H4 (cell line): ENCODE data around the gene CHD5. TPM values are rescaled to one million over a fixed set of nuclear protein-coding genes. Genes with fewer than 3 reads are reported as not detected.

Source experiments
- DNase-seq: peaks from one replicate; pipeline ENCODE4 v3.0.0-alpha.2; 2015; ENCODE audit warnings: low spot score
- total RNA-seq: library from RNA; depleted of rRNA; stranded (reverse); fragments of >200 nt; shearing (Covaris generic); gene quantifications from 2 replicates; pipeline ENCODE4 v1.2.3, GENCODE V29; 2014

The CHD5 gene
- total RNA-seq, 1 experiment from 2014 or later, result 0.04 TPM

DNA sequence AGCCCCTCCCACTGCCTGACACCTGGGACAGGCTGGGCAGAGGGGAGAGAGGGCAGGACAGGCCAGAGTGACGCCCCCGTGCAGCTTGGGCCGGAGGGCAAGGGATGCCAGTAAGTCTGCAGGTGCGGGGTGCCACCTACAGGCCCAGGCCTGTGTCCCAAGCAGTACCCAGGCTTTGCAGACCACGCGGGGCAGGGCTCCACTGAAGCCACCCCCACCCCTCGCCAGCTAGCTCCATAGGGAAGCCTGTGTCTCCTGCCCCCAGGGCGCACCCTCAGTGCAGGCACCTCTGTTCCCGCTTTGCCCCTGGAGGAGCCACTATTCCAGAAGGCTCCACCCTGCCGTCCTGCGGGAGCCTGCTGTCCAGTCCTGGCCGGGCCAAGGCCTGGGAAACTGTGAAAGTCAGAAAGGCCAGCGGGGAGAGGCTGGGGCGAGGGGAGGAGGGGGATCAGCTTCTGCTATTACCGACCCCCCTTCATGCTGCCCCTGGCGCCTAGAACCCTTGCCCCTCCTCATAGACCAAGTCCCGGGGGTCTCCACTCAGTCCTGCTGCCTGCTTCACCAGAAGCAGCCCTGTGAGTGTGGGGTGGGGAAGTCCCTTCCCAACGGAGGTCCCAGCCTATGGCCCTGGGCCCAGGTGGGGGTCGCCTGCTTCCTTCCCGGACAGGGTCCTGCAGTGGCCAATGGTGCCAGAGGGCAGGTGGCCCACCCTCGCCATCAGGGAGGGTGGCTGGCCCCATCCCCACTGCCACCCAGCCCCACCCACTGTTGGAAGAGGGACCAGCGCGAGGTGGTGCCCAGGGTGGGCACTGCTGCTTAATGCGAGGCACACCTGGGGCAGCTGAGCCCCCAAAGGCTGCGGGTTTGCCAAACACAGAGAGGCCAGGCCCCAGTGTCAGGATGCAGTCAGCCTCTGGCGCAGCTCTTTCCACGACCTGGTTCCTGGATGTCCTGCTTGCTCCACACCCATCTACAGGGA lies 80.0 kb downstream of the CHD5 start:
- no peak for DNase-seq

DNA sequence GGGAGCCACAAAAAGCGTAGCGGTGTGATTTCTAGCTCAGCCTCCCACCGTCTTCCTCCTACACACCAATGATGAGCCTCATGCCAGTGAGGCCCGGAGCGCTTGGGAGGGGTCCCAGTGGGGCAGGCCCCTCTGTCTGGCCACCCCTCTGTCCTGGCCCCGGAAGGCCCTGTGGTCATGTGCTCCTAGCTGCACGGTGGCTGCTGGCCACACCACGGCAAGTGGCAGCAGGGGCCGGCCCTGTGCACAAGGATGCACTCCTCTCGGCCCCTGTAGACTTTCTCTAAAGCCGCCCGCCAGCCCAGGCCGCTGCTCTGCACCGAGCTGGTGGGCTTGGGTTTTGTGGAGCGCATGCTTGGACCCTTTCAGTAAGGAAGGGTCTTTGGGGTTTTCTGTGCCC lies 80.8 kb downstream of the CHD5 start:
- DNase-seq, result no peak

DNA sequence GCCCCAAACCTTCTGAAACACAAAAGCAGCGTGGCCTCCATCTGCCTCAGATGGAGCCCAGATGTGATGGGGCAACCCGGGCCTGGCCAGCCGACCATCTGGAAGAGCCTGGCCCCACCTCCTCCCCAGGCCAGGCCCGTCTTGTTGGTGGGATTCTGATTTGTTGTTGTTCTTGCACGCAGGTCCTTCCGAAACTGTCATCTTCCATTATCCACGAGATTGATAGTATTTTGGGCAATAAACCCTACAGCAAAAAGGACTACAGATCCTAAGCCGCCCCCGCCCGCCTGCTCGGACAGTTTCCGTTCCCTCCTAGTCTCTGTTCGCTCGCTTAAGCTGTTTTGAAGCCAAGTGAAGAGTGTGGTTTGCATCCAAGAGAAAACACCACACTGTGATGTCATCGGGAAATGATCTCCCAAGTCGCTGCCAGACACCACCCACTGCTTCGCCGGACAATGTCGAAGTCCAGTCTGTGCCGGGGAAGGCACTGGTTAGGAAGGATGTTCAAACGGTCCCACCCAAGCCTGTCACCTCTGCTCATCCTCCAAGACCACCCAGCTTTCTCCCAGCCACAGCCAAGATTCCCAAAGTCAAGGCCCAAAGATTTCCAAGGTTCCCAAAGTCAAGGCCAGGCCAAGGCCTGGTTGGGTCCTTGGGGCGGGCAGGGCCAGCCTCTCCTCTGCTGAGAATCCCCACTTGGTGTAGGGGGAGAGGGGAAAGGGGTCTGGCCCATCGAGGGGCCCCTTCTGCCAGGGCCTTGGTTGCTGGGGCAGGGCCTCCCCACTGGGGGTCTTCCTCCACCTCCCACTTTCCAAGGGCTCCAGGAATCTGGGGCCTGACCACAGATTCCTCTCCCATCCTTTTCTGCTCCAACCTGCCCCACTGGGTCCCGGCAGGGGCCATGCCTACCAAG lies 81.6 kb downstream of the CHD5 start:
- DNase-seq, result no peak

DNA sequence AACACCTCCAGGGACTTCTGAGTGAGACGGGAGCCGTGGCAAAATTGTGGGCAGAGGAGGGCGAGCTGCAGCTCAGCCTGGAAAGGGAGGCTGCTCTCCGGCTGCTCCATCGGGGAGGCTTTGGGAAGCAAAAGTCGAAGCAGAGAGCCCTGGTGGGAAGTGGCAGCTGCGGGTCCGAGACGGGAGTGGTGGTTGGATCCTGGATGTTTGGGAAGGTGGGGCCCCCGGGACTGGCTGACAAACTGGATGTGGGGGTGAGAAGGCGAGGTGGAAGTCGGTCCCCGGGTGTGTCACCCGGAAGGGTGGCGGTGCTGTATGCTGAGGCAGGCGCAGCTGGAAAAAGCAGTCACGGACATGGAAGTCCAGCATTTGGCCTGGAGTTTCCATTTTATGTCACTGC lies 82.3 kb downstream of the CHD5 start:
- DNase-seq, result no peak

DNA sequence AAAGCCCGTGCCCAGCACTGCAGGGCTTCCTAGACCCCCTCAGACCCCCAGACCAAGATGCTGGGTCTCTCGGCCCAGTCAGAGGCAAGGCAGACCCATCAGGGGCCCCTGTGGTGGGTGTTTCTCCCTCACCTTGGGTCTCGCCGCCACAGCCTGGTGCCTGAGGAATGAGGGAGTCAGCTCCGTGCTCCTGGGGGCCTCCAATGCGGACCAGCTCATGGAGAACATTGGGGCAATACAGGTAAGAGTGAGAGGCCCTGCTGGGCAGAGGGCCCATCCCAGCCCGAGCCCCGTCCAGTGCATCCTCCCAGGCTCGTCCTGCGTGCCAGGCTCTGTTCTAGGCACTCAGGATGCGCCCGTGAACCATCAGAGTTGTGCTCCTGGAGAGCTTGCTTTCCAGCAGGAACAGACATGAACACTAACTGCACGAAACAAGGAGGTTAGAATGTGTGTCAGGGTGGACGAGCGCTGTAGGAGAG lies 83.0 kb downstream of the CHD5 start:
- no peak for DNase-seq

DNA sequence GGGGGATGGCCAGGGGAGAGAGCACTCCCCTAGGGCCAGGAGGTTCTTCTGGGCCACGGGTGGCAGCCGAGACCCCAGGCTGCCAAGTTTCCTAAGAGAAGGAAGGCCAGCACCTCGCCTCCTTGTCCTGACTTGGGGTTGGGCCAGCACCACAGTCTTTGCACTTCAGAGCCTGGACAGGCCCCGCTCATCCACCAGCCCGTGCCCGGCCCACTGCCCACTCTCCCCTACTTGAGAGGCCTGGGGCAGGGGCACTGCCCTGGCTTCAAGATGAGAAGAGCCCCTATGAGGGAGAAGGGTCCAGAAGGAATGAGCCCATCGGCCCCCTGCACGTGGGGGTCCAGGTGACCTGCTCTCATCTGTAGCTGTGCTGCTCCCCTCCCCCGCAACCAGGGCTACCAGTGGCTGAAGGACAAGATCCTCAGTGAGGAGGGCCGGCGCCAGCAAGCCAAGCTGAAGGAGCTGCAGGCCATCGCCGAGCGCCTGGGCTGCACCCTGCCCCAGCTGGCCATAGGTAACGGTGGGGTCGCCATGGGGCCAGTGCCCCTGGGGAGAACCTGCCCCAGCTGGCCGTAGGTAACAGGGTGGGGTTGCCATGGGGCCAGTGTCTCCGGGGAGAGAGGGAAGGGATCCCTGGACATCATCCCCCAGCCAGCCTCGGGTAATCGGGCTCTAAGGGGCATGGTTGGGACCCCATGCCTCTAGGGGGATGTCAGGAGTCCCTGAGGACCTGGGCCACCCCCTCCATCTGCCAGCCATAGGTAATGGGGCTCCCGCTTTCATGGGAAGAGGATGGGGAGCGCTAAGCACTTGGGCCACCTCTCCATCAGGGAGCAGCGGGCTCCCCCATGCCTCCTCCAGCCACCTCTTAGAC lies 83.6 kb downstream of the CHD5 start:
- no peak for DNase-seq

DNA sequence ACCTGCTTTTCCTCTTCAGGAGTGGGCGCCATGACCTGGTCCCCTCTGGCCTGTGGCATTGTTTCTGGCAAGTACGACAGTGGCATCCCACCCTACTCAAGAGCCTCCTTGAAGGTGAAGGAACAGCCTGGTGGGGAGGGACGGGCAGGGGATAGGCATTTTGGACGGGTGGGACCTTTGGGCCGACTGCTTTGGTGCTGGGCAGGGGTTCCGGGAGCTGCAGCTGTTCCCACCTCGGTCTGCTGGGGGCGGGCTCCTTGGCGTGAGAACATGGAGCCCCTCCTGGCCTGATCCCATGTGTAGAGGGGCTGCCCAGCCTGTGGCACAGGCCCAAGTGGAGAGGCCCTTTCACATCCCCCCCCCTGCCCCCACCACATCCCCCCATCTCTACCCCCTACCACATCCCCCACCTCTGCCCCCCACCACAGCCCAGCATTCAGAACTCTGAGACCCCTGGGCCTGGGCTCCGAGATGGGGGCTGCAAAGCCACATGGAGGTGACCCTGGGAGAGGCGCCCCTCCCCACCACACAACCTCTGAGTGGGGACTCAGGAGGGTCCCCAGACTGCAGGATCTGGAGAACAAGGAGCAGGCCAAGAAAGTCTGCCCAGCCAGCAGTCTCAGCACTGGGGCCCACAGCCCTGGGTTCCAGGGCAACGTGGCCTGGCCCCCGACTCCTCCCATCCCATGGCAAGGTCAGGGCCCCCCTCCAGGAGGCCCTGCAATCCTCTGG lies 84.4 kb downstream of the CHD5 start:
- DNase-seq, result no peak

DNA sequence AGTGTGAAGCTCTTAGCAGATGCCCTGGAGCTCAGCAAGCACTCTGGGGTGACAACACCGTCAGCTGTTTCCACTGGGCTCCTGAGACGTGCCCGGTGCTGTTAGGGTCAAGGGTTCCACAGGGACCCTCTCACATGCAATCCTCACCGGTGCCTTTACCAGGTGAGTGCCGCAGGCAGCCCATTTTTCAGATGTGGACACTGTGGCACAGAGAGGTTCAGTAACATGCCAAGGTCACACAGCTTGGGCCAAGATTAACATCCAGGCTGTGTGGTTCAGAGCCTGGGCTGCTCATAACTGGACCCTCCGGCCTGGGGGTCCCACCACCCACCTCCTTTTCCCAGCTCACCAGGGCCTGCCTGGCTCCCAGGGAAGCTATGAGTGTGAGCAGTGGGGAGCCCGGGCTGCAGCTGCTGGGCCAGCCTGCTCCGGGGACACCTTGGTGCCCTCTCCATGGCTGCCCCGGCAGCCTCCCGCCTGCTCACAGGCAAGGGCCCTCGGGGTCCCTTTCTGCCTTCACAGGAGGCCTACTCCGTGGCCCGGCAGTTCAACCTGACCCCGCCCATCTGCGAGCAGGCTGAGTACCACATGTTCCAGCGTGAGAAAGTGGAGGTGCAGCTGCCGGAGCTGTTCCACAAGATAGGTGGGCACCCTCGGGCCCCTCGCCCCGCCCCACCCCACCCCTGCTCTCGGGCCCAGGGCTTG lies 85.2 kb downstream of the CHD5 start:
- DNase-seq, result no peak

DNA sequence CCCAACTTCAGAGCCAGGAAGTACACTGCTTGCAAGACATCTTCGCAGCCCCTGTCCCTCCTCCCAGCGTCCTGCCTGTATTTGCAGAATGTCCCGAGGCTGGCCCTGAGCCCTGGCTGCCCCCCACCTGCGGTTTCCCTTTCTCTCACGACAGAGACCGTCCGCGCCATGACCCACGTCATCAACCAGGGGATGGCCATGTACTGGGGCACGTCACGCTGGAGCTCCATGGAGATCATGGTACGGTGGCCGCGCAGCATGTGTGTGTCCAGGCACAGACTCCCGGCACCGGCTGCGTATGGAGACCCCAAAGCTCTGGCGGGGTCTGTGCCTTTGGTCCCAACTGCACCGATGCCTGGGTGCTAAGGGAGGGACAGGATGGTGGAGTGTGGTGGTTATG lies 85.9 kb downstream of the CHD5 start:
- DNase-seq, result no peak

DNA sequence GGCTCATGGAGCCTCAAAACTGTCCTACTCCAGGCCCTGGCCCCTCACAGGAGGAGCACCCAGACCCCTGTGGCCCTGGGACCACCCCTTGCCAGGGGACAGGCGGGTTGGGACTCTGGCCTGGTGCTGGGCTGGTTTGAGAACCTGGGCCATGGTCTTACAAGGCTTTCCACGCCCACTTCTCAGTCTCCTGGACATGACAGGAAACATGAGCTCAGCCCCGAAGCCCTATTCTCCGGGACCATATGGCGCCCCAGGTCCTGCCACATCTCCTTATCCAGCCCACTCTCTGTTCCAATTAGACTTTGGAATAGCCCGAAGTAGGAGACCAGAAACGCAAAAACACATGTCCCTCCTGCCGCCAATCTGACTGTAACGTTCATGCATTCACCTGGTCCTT lies 86.5 kb downstream of the CHD5 start:
- DNase-seq, result no peak

DNA sequence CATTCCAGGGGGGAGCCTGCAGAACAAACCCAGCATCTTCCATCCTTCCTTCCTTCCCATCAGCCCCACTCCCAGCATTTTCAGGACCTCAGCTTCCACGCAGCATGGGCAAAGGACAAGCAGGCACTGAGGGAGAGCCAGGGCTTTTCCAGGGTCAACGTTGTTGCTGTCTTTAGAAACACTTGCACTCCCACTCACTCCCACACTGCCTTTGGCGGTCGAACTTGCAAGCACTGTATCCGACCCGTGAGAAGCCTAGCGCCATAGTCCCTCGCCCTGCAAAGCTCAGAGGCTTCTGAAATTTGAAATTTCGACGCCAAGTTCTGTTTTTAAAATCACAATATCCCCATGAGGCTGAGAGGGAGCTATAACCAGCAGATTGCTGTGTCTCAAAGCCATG lies 87.0 kb downstream of the CHD5 start:
- DNase-seq, result no peak

DNA sequence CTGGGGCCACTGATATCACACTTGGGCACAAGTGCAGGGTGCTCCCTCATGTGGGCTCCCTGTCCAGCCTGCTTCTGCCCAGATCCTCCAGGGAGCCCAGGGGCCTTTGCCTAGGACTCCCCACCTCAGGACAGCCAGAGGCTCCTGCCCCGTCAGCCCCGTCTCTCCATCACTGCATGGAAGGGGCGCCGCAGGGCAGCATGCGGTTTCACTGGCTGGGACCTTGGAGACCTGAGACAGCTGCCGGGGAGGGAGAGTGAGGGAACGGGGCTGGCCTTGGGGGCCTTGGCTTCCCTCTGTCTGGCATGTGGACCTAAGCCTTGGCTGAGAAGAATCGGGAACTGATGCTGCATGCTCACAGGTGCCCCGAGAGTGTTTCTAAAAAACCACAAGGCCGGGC lies 87.9 kb downstream of the CHD5 start:
- DNase-seq, result no peak

DNA sequence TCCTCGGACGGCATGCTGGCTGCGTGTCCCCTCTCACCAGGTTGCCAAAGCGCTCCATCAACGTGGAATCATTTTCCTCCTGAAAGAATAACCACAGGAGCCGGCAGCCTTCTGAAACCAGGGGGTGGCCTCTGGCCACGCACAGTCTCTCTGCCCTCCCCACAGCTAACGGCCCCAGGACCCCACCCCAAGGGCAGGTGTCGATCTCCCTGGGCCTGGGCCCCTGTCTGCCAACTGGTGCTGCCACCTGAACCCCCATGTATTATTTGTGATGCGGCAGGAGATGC lies 88.4 kb downstream of the CHD5 start:
- no peak for DNase-seq

DNA sequence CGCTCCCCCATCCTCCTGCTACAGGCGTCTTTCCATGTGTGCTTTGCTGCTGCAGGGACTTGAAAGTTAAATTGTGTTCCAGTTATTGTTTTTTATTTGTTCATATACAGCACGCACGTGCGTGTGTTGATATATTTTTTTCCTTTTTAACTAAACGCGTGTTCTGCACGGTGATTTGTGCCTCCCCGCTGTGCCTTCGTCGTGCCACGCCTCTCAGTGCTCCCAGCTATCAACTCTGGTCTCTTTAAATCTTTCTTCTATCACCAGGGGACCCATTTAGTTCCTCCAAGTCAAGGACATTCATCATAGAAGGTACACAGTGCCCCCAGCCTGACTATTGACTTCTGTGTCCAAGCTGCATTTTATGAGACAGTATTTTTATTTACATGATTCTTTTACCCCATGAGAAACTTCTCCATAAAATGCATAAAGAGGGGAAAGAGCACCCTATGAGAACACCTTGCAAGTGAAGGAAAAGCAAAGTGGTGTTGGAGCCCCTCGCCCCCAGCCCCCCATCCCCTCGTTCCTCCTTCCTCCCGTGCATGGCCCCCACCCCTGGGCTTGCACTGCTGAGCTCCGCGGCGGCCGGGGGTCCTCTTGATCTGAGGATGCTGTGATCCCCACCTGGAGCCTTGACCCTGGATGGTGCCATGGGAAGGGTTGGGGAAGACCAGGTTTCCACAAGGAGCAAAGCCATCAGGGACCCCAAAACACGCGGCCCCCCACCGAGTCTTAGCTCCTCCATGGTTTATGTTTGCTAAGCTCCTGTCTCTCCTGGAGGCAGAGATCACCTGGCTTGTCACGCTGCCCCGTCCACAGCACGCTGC lies 88.9 kb downstream of the CHD5 start:
- DNase-seq, result no peak

DNA sequence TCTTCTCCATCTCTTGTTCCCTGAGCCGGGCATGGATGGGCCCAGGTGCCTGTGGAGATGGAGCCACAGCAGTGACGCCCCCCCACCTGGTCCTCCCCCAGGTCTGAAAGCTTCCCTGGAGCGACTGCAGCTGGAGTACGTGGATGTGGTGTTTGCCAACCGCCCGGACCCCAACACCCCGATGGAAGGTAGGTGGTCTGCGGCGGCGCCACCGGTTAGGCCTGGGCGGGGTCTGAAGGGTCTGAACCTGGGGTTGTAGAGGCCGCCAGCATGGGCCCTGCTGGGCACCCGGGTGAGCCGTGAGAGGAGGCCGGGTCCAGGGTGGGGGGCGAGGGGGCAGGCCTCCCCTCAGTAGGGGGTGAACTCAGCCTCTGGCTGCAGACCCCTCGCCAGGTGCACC lies 89.8 kb downstream of the CHD5 start:
- no peak for DNase-seq

DNA sequence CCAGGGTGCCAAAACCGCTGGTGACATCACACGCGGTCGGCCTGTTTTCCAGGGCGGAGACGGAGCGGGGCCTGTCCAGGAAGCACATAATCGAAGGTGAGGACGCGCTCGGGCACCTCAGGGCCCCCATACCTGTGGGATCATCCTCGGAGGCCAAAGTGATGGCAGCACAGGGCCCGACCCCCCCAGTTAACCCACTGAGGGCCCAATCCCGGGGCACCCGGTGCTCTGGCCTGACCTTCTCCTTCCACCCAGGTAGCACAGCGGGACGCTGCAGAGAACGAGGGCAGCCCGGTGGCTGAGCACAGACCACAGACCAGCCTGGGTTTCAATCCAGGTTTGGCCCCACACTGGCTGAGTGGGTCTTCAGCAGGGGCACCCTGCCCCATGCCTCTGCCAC lies 91.2 kb downstream of the CHD5 start:
- no peak for DNase-seq

DNA sequence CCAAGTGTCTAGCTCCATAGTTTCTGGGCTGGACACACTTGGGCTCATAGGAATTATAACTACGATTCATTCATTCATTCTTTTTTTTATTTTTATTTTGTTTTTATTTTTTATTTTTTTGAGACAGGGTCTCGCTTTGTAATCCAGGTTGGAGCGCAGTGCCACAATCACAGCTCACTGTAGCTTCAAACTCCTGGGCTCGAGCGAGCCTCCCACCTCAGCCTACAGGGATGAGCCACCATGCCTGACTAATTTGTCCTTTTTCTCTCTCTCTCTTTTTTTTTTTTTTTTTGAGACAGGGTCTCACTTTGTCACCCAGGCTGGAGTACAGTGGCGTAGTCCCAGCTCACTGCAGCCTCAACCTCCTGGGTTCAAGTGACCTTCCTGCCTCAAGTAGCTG lies 92.2 kb downstream of the CHD5 start:
- DNase-seq, result no peak

DNA sequence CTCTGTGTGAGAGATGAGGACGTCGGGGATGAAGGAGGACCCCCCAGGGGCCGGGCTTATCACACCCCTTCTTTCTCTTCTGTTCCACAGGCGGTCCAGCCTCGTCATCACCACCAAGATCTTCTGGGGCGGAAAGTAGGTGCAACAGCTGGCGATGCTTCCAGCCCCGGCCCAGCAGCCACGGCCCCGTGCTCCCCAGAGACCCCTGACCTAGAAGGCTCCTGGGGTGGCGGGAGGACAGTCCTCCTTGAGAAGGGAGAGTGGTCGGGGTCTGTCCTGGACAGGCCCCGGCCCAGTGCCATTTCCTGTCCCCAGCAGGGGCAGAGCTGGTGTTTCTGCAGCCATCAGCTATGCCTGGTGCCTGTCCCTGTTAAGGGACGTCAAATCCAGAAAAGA lies 92.7 kb downstream of the CHD5 start:
- no peak for DNase-seq

DNA sequence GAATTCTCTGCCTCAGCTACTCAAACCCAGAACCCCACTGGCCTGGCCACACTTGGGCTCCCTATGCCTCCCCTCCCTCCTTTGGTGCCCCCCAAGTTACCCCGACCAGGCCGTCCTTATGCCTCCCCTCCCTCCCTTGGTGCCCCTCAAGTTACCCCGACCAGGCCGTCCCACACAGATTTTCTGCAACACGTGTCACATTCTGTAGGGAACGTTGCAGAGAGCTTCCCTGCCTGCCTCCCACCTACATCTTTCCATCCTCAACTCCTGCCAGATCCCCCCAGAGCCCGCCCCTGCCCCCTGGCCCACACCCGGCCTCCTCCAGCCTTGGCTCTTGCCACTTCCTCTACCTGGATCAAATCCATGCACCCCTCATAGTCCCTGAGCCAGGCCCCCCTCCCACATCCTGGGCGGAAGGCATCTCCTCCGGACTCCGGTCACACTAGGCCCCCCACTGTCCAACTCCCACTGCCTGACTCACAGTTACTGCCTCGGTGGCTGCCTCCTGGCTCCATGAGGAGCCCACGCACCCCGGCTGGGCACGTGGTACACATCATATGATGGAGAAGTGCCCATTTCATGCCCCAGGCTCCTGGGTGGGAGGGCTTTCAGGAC lies 93.3 kb downstream of the CHD5 start:
- DNase-seq, result no peak
